ENCODE measurements around the gene PPRC1. TPM values are rescaled to one million over a fixed set of nuclear protein-coding genes. Genes with fewer than 3 reads are reported as not detected.
"Not testable (repeated sequence)": the region's sequence is repeated elsewhere in the genome, so short reads cannot be mapped to it uniquely, and the experiment has no call there.

The PPRC1 gene
- total RNA-seq, 2 experiments from 2014 or later: 32.5 to 35.8 TPM

- not testable (repeated sequence) for H3K27me3 Mint-ChIP-seq
- Mint-ChIP-seq H3K9me3 (peaks cover 30% of the 10 kb centered on the region), H3K4me1 (peaks cover 17% of the 10 kb centered on the region), H3K4me3 (peak overlapping the region; percentile 31), H3K27ac (peak overlapping the region; percentile 78), H3K36me3 (ENCODE audit: low read depth) (peaks cover 14% of the 10 kb centered on the region)
- POLR2A ChIA-PET: interaction anchor here (0.7 to 2.2 kb wide), 5 partner anchors 19 to 206 kb away, joined by 3 to 12 read pairs (median 3); partner anchors contain the start of genes NFKB2 and NOLC1
- DNase-seq: peak; percentile 47
- CTCF ChIA-PET: interaction anchor here (0.6 to 3.3 kb wide), 10 partner anchors 10 to 479 kb away, joined by 3 to 32 read pairs (median 4); partner anchors contain the start of gene ELOVL3
Observed at GRCh38 chr10:102188941-102189898, 56.4 kb downstream of the PPRC1 start.

- POLR2A ChIA-PET: no interaction called here
- H3K27me3 Mint-ChIP-seq: no peaks in the 10 kb centered on the region
- CTCF ChIA-PET: interaction anchor here (0.6 kb wide), 1 partner anchor 22 kb away, joined by 3 read pairs; no protein-coding TSS in a partner anchor
- peaks cover 17% of the 10 kb centered on the region for H3K4me1 Mint-ChIP-seq
- peaks cover 11% of the 10 kb centered on the region for H3K36me3 Mint-ChIP-seq (ENCODE audit: low read depth)
- no peak overlapping the region for H3K4me3 Mint-ChIP-seq
- no peak for DNase-seq
- H3K27ac Mint-ChIP-seq: no peak overlapping the region
- H3K9me3 Mint-ChIP-seq: peaks cover 17% of the 10 kb centered on the region
Observed at GRCh38 chr10:102191956-102192355, 59.1 kb downstream of the PPRC1 start.

- Mint-ChIP-seq H3K4me3 (no peak overlapping the region), H3K9me3 (peaks cover 20% of the 10 kb centered on the region), H3K27me3 (peaks cover 2% of the 10 kb centered on the region), H3K4me1 (no peaks in the 10 kb centered on the region), H3K27ac (no peak overlapping the region), H3K36me3 (ENCODE audit: low read depth) (peaks cover 8% of the 10 kb centered on the region)
- ChIA-PET CTCF (no interaction called here), POLR2A (no interaction called here)
- no peak for DNase-seq
Observed at GRCh38 chr10:102195296-102195870, 62.5 kb downstream of the PPRC1 start.

GRCh38 chr10:102196893-102197292, 64.1 kb downstream of the PPRC1 start:
- Mint-ChIP-seq H3K27ac (no peak overlapping the region), H3K4me3 (no peak overlapping the region)
- POLR2A ChIA-PET: no interaction called here

GRCh38 chr10:102198027-102198426, 65.2 kb downstream of the PPRC1 start:
- peaks cover 6% of the 10 kb centered on the region for H3K27me3 Mint-ChIP-seq

More at GRCh38 chr10:102196893-102197292, 64.1 kb downstream of the PPRC1 start:
- CTCF ChIA-PET: no interaction called here
- H3K4me1 Mint-ChIP-seq: no peaks in the 10 kb centered on the region
- H3K9me3 Mint-ChIP-seq: peaks cover 13% of the 10 kb centered on the region
- H3K27me3 Mint-ChIP-seq: peaks cover 2% of the 10 kb centered on the region
- H3K36me3 Mint-ChIP-seq (ENCODE audit: low read depth): peaks cover 3% of the 10 kb centered on the region
- DNase-seq: no peak

More at GRCh38 chr10:102198027-102198426, 65.2 kb downstream of the PPRC1 start:
- Mint-ChIP-seq H3K27ac (no peak overlapping the region), H3K4me3 (no peak overlapping the region), H3K36me3 (ENCODE audit: low read depth) (peaks cover 3% of the 10 kb centered on the region), H3K9me3 (peaks cover 7% of the 10 kb centered on the region), H3K4me1 (peaks cover 4% of the 10 kb centered on the region)
- ChIA-PET POLR2A (no interaction called here), CTCF (no interaction called here)
- no peak for DNase-seq

Other genes starting within 250 kb of the PPRC1 start
- gene ARMH3, start 76.9 kb upstream of the PPRC1 start, total RNA-seq: 10 to 100 TPM; 22.8 to 23.9 TPM
- 10 to 100 TPM; 24.7 to 25.7 TPM for gene HPS6, start 67.7 kb upstream of the PPRC1 start, total RNA-seq
- 10 to 100 TPM; 81.3 to 83.1 TPM for gene LDB1, start 12.7 kb upstream of the PPRC1 start, total RNA-seq
- gene NOLC1, start 19.3 kb downstream of the PPRC1 start, total RNA-seq: 10 to 100 TPM; 57.0 to 64.3 TPM
- not detected for gene ELOVL3, start 93.3 kb downstream of the PPRC1 start, total RNA-seq
- gene PITX3, start 108.5 kb downstream of the PPRC1 start, total RNA-seq: not detected
- gene GBF1, start 112.5 kb downstream of the PPRC1 start, total RNA-seq: 10 to 100 TPM; 42.4 to 43.1 TPM